NCI-H446 (cell line): Measurements from ENCODE around the gene ANKRD11.
"Not testable (repeated sequence)": the region's sequence is repeated elsewhere in the genome, so short reads cannot be mapped to it uniquely, and the experiment has no call there.

Experiments used
- DNase-seq, 2 experiments: peaks; one replicate each; lab custom pipeline; 2025; lab: John Stamatoyannopoulos, UW

Gene ANKRD11

GRCh38 chr16:89314854-89315253, 175.5 kb downstream of the ANKRD11 start:
- DNase-seq = no peak

DNA sequence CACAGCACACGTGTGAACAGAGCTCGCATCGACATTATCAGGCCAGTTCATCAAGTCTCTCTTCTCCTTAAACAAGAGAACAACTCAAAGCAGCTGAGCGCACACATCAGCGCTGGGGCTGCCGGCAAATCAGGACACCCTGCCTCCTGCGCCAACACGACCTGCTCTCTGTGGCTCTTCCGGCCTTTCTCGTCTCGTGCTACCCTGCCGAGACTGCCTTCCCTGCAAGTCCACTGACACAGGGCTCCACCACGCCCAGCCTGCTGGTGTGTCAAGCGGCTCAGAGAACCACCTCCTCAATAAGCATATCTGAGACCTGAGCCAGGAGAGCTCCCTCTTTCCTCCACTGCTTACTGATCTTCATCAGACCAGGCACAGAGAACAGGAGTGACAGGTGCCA, 176.0 kb downstream of the ANKRD11 start:
- DNase-seq = no peak

DNA sequence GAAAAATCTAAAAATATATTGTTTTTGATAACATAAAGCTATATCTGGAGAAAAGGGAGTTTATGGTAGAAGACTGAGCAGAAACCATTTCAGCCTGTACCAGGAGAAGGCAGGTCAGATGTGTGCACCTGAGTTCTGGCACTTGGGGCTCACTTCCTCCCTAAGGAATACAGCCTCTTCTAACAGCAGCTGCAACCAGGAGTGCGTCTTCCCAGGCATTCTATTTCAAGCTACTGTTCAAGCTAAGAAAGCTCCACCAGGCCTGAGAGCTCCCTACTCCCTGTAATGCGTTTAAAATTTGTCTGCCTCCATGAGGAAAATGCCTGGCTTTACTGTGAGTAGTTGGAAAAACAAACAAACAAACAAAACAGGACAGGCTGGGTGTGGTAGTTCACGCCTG, 176.8 kb downstream of the ANKRD11 start:
- DNase-seq = no peak

GRCh38 chr16:89312598-89313299, 177.6 kb downstream of the ANKRD11 start:
- no peak for DNase-seq

- DNase-seq = no peak
These were observed 178.2 kb downstream of the ANKRD11 start for GRCh38 chr16:89312194-89312593.

DNA sequence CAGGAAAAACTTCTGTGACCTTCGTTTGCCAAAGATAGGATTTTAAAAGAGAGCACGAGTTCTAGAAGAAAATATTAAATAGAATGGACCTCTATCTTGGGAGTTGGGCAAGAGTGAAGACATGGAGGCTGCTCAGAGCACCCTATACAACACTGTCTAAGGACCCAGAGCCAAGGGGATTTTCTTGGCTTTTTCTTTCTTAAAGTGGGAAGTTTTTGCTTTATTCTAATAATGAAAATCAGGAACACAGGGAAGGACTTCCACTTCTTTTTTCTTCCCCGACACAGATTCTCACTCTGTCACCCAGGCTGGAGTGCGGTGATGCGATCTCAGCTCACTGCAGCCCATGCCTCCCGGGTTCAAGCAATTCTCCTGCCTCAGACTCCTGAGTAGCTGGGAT, 178.7 kb downstream of the ANKRD11 start:
- DNase-seq = no peak

DNA sequence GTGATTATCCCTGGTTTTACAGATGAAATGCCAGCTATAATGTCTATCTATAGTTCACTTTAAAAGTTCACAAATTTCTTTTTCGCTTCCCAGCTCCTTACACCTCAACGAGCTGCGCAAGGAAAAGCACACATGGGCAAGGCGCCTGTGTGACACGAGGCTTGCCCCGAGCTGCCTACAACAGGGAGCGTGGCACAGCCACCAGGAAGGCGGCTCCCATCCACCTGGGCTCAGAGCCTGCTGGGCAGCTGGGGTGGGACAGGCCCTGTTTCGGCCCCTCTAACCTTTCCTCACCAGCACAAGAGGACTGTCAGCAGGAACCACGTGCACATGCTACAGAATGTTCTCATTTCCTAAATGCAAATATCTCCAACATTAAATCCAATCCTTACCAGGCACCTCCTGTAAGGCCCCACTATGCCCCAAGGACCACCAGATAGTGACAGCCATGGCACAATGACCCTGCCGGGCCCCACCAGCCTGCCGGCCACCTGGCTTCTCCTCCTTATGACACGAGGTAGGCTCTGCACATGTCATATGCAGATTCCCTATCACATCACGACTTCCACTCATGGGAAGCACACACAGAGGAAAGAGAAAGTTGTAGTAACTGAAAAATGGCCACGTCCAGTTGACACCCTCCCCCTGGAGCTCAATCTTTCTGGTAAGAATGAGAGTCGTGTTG, 180.8 kb downstream of the ANKRD11 start:
- DNase-seq = no peak

- no peak for DNase-seq
These were observed 181.7 kb downstream of the ANKRD11 start for GRCh38 chr16:89308391-89309333.

DNA sequence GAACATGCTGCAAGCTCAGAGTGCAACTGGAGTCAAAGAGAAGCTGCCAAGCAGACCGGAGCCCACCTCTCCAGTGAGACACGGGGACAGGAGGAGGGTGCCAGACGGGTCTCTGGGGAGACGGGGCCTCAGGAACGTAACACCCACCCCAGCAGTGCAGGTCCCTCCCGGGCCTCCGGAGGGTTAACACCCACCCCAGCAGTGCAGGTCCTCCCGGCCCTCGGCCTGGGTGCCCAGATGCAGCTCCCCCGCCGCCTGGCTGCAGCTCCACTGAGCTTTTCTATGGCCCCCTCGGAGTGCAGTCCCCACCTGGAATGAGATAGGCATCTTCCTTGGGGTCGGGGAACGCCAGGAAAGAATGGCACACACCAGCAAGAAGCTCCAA, 182.9 kb downstream of the ANKRD11 start:
- DNase-seq = no peak

GRCh38 chr16:89306457-89307420, 183.6 kb downstream of the ANKRD11 start:
- DNase-seq = not testable (repeated sequence)

DNA sequence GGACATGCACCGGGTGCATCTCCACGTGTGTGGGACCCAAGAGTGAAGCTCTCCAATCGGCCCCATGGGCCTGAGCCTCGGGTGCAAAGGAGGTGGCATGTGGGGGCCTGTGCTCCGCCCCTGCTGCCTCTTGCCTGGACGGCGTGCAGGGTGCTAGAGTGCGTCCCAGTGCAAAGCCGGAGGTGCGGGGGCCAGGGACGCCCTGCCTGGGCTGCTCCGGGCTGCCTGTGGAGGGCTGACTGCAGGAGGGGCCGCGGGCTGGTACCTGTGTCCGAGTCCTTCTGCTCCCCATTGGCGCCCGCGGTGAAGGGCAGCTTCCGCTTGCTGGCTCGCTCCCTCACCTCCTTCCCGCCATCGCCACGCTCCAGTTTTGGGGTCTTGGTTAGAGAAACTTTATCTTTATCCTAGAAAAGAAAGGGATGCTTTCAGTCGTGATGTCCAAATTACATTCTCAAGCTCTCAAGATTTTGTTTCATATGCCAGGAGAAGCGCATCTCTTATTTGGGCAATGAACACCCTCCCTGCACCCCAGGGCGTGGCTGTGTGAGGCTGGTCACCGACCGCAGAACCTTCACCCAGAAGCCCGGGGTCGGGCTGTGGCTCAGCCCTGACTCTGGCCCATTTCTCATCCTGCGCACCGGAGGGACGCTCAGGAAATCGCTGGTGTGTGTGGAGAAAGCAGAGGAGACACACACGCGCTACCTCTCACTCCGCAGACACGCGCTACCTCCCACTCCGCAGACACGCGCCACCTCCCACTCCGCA, 185.2 kb downstream of the ANKRD11 start:
- DNase-seq = no peak

- no peak for DNase-seq
These were observed 186.0 kb downstream of the ANKRD11 start for GRCh38 chr16:89304181-89304851.

DNA sequence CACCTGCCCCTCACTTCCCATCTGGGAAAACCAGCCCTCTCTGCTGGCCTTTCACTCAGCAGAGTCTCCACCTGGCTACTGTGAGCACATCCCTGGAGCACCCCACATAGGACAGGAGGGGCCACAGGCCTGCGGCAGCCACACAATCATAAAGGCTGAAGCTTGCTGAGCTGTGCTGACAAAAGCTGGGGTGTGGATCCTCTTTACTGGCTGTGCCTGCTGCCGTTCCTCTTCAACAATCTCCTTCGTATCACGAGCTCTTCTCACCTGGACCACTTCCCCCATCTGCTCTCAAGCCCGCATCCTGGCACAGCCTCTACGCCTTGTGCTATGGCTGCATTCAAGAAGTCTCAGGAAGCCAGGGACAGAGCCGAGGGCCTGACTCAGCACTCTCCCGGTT, 186.7 kb downstream of the ANKRD11 start:
- no peak for DNase-seq

DNA sequence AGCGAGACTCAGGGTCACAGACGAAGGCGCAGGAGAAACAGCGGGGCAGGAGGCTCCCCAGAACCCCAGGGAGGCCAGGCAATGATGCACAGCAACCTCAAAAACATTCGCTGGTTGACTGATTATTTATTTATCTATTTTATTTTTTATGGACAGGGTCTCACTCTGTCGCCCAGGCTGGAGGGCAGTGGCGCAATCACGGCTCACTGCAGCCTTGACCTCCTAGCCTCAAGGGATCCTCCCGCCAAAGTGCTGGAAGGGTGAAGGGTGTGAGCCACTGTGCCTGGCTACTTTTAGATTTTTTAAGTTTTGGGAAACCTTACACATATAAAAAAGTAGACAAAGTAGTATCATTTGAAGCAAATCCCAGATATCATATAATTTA, 189.4 kb downstream of the ANKRD11 start:
- DNase-seq = no peak

DNA sequence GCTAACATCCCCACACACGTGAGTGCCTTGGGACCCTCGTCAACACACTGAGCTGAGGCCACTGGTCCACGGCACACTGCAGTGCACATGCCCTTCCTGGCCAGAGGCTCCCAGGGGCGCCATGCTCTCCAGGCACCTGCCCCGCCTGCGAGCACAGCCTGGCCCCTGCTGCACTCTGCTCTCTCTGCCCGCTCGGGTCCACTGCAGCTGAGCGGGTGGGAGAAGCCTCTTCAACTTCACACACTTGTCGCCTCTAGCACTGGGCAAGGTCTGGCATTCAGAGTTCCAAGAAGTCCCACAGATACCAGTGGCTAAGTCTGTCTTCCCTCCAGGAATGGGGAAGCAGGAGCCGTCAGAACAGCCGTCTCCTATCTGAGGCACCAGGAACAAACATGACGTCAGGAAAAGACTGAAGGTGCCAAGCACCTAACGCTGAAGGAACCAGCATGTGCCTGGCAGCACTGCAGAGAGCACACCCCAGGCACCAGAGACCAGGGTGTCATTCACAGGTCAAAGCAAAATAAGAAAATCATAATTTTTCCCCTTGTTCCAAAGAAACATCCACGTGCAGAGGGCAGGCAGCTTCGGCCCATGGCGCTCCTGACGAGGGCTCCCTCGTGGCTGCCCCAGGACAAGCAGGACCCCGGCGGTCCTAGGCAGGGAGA, 189.9 kb downstream of the ANKRD11 start:
- no peak for DNase-seq

DNA sequence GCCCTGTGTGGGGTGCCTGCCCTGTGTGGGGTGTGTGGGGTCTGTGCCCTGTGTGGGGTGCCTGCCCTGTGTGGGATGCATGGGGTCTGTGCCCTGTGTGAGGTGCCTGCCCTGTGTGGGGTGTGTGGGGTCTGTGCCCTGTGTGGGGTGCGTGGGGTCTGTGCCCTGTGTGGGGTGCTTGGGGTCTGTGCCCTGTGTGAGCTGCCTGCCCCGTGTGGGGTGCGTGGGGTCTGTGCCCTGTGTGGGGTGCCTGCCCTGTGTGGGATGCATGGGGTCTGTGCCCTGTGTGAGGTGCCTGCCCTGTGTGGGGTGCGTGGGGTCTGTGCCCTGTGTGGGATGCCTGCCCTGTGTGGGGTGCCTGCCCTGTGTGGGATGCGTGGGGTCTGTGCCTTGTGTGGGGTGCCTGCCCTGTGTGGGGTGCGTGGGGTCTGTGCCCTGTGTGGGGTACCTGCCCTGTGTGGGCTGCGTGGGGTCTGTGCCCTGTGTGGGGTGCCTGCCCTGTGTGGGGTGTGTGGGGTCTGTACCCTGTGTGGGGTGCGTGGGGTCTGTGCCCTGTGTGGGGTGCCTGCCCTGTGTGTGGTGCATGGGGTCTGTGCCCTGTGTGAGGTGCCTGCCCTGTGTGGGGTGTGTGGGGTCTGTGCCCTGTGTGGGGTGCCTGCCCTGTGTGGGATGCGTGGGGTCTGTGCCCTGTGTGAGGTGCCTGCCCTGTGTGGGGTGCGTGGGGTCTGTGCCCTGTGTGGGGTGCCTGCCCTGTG, 190.8 kb downstream of the ANKRD11 start:
- not testable (repeated sequence) for DNase-seq

- no peak for DNase-seq
These were observed 191.6 kb downstream of the ANKRD11 start for GRCh38 chr16:89298623-89299225.

DNA sequence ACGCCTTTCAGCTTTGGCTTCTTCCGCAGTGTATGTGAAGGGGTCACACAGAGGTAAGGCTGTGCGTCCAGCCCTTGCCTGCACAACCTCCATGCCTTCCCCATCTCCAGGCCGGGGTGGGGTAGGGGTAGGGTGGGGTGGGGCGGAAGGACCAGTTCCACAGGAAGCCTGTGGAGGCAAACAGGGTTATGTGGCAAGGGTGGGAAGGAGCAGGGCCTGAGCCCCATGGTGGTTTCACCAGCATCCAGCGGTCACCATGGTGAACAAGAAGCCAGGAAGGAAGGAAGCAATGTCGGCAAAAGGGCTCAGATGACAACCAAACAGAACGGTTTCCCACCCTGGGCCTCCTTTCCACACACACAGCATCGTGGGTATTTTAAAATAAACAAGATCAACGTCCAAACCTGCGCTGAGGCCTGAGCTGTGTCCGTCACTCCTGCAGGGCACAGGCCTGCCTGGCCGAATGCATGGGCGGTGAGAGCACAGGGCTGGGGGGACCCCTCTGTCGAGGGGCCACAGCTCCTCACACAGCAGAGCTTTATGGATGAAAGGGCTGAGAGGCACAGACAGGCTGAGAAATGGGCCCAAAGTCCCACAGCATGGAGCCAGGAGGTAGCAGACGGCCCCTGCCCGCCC, 192.3 kb downstream of the ANKRD11 start:
- DNase-seq = no peak
